Measurements from ENCODE around the gene GMDS.

The GMDS gene

DNA sequence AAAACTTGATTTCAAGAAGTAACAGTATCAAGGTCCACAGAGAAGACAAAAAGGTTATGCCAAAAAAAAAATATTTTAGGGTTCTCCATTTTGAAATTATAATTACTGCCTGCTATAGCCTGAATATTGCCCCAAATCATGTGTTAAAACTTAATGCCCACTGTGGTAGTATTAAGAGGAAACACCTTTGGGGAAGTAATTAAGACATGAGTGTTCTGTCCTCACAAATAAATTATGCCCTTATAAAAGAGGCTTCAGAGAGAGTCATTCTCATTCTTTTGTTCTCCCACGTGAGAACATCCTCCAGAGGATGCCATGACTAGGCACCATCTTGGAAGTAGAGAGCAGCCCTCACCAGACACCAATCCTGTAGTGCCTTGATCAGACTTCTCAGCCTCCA lies 66.2 kb downstream of the GMDS start:
- H3K4me3 ChIP-seq (replicated peaks in 1 of 2; ENCODE audit: low read depth in 2 of 2, low read length in 2 of 2), result no peak overlapping the region
- DNase-seq (ENCODE audit: low read depth in 2 of 2), result no peak
- TF ChIP-seq, protein P1, sequence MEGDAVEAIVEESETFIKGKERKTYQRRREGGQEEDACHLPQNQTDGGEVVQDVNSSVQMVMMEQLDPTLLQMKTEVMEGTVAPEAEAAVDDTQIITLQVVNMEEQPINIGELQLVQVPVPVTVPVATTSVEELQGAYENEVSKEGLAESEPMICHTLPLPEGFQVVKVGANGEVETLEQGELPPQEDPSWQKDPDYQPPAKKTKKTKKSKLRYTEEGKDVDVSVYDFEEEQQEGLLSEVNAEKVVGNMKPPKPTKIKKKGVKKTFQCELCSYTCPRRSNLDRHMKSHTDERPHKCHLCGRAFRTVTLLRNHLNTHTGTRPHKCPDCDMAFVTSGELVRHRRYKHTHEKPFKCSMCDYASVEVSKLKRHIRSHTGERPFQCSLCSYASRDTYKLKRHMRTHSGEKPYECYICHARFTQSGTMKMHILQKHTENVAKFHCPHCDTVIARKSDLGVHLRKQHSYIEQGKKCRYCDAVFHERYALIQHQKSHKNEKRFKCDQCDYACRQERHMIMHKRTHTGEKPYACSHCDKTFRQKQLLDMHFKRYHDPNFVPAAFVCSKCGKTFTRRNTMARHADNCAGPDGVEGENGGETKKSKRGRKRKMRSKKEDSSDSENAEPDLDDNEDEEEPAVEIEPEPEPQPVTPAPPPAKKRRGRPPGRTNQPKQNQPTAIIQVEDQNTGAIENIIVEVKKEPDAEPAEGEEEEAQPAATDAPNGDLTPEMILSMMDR (IDR thresholded peaks at IDR 0.05; ENCODE audit: low read depth, low read length), result no peak

DNA sequence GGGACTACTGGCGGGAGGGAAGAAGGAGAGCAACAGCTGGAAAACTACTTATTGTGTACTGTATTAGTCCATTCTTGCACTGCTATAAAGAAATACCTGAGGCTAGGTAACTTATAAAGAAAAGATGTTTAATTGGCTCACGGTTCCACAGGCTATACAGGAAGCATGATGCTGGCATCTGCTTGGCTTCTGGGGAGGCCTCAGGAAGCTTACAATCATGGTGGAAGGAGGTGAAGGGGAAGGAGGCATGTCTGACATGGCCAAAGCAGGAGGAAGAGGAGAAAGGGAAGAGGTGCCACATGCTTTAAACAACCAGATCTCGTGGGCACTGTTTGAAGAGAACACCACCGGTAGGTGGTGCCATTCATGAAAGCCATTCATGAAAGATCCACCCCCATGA lies 67.3 kb downstream of the GMDS start:
- DNase-seq (ENCODE audit: low read depth in 2 of 2), result no peak
- H3K4me3 ChIP-seq (replicated peaks in 1 of 2; ENCODE audit: low read depth in 2 of 2, low read length in 2 of 2), result no peak overlapping the region
- TF ChIP-seq, protein P1 (IDR thresholded peaks at IDR 0.05; ENCODE audit: low read depth, low read length), result no peak

DNA sequence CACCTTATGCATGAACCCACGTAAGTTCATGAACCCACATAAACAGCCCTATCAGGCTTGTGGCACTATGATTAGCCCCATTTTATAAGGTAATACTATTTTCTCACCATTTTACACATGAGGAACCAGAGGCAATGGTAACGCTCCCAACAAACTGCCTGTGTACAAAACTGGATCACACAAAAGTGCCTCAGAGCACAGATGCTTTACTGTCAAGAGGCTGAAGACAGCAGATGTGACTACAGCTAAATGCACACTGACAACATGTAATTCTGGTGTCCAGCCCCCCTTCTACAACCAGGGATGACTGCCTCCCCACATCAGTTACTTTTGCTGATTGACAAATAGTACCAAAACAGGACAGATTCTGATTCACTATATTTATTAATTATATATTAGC lies 69.6 kb downstream of the GMDS start:
- TF ChIP-seq, protein P1 (IDR thresholded peaks at IDR 0.05; ENCODE audit: low read depth, low read length), result no peak
- no peak for DNase-seq (ENCODE audit: low read depth in 2 of 2)
- H3K4me3 ChIP-seq (replicated peaks in 1 of 2; ENCODE audit: low read depth in 2 of 2, low read length in 2 of 2), result no peak overlapping the region

DNA sequence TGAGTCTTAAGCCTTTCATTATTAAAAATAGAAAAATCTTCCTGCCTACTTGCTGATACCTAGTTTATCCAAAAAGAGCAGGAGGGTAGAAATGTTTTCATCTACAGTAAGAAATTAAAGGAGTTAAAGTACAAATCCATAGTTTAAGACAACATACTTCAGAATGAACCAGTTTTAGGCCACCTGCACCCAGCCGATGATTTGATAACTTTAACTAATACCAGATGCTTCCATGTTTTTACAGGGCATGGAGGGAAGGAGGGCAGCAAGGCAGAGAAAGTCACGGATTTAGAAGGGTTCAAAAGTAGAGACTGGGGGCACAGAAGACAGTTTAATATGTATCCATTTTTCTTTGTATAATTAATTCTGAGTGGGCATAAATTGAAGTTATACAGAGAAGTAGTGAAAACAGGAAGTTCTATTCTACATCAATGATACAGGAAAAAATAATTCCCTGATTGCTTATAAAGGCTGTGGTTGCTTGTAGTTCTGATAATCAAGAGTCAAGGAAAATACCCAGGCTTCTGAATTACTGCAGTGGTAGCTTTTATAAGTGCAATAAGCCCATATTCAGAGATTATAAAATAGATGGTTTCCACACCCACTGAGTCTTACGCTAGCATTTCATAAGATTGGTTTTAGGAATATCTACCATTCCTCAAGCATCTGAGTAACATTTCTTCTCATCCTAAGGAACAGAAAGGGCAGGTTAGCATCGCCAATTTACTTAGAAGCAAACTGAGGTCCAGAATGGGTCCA lies 72.0 kb downstream of the GMDS start:
- no peak for DNase-seq (ENCODE audit: low read depth in 2 of 2)
- TF ChIP-seq, protein P1 (IDR thresholded peaks at IDR 0.05; ENCODE audit: low read depth, low read length), result no peak
- H3K4me3 ChIP-seq (replicated peaks in 1 of 2; ENCODE audit: low read depth in 2 of 2, low read length in 2 of 2), result no peak overlapping the region

DNA sequence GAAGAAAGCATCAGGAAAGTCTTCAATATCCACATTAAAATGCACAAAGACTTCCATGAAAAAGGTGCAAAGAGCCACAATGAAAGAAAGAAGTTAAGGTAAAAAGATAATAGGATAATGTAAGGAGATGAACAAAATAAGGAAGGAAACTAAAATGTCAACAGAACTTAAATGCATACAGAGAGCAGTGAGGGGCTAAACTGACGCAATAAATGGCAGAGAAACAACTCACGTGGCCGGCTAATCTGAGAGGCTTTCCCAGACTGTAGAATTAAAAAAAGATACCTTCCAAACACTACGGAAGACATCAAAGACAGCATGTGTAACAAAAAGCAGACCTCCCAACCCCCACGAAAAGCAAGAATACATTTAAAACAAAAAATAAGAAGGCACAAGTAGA lies 73.7 kb downstream of the GMDS start:
- peak in 1 of 2 donors; percentile 49 for DNase-seq (ENCODE audit: low read depth in 2 of 2)
- TF ChIP-seq, protein P1 (IDR thresholded peaks at IDR 0.05; ENCODE audit: low read depth, low read length), result no peak
- H3K4me3 ChIP-seq (replicated peaks in 1 of 2; ENCODE audit: low read depth in 2 of 2, low read length in 2 of 2), result no peak overlapping the region

DNA sequence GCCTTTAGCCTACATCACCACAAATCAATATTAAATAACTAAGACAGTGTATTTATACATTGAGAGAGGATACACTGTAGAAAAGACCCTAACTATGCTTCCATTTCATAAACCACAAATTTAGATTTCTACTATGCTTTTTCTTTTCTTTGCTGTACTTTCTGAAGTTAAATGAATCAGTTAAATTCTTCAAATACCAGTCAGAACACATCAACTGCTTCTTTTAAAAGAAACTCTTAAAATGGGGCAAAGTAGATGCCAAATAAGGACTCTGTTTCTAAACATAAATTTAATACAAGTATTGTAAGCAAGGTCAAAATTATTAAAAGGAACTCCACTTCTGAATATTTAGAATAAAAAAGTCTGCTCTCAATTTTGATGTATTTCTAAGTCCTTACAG lies 76.9 kb downstream of the GMDS start:
- peak; percentile 24 to 49 for DNase-seq (ENCODE audit: low read depth in 2 of 2)
- no peak overlapping the region for H3K4me3 ChIP-seq (replicated peaks in 1 of 2; ENCODE audit: low read depth in 2 of 2, low read length in 2 of 2)
- TF ChIP-seq, protein P1 (IDR thresholded peaks at IDR 0.05; ENCODE audit: low read depth, low read length), result no peak

DNA sequence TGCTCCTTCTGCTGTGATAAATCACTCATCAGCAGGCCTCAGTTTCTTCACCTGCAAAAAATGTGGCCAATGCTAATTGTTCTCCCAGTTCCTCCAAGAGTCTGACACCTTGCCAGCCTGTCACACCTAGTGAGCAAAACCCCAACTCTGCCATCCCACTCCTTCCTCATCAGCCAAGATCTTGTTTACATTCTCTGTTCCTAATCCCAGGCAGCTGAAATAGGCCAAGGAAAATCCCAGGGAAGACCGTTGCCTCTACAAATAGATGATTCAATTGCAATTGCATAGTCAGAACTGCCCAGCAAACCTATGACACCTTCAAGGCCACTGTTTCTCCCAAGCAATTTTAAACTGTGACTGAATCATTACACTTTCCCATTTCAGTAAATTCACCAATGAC lies 78.7 kb downstream of the GMDS start:
- TF ChIP-seq, protein P1 (IDR thresholded peaks at IDR 0.05; ENCODE audit: low read depth, low read length), result no peak

More for the DNA sequence above, 78.7 kb downstream of the GMDS start:
- no peak overlapping the region for H3K4me3 ChIP-seq (replicated peaks in 1 of 2; ENCODE audit: low read depth in 2 of 2, low read length in 2 of 2)
- peak in 1 of 2 donors; percentile 20 for DNase-seq (ENCODE audit: low read depth in 2 of 2)
